HG03442 (cell line): ENCODE measurements around the gene CEP72.
"Not testable (repeated sequence)": the region's sequence is repeated elsewhere in the genome, so short reads cannot be mapped to it uniquely, and the experiment has no call there.

ENCODE experiments used
- ATAC-seq: cut with Tn5 transposase; IDR thresholded peaks from one replicate; pipeline ENCODE4 v1.9.1; 2021; ENCODE audit warnings: mild to moderate bottlenecking, moderate library complexity; ENCODE audit not compliant: unreplicated experiment

Gene CEP72

GRCh38 chr5:580436-580835 lies 31.7 kb upstream of the CEP72 start:
- ATAC-seq: no peak

- no peak for ATAC-seq
Observed at GRCh38 chr5:581266-581665, 30.9 kb upstream of the CEP72 start.

- no peak for ATAC-seq
Observed at GRCh38 chr5:581941-582340, 30.2 kb upstream of the CEP72 start.

- ATAC-seq: not testable (repeated sequence)
Observed at GRCh38 chr5:582445-582844, 29.7 kb upstream of the CEP72 start.

- no peak for ATAC-seq
Observed at GRCh38 chr5:582936-583635, 29.1 kb upstream of the CEP72 start.

GRCh38 chr5:583645-584044 lies 28.5 kb upstream of the CEP72 start:
- no peak for ATAC-seq

GRCh38 chr5:584216-584615 lies 27.9 kb upstream of the CEP72 start:
- ATAC-seq: no peak

- no peak for ATAC-seq
Observed at GRCh38 chr5:584846-585245, 27.3 kb upstream of the CEP72 start.

GRCh38 chr5:585556-585955 lies 26.6 kb upstream of the CEP72 start:
- no peak for ATAC-seq

- no peak for ATAC-seq
Observed at GRCh38 chr5:585962-586628, 26.0 kb upstream of the CEP72 start.

- no peak for ATAC-seq
Observed at GRCh38 chr5:586751-587285, 25.3 kb upstream of the CEP72 start.

- ATAC-seq: no peak
Observed at GRCh38 chr5:587403-587802, 24.7 kb upstream of the CEP72 start.

- no peak for ATAC-seq
Observed at GRCh38 chr5:588406-588995, 23.6 kb upstream of the CEP72 start.

- no peak for ATAC-seq
Observed at GRCh38 chr5:589173-589572, 23.0 kb upstream of the CEP72 start.

- ATAC-seq: no peak
Observed at GRCh38 chr5:589588-589987, 22.6 kb upstream of the CEP72 start.

GRCh38 chr5:590346-590745 lies 21.8 kb upstream of the CEP72 start:
- no peak for ATAC-seq

- no peak for ATAC-seq
Observed at GRCh38 chr5:591746-592145, 20.4 kb upstream of the CEP72 start.

- no peak for ATAC-seq
Observed at GRCh38 chr5:592158-592557, 20.0 kb upstream of the CEP72 start.

- ATAC-seq: no peak
Observed at GRCh38 chr5:593511-593910, 18.6 kb upstream of the CEP72 start.

GRCh38 chr5:594226-594860 lies 17.8 kb upstream of the CEP72 start:
- ATAC-seq: no peak

GRCh38 chr5:595285-595875 lies 16.8 kb upstream of the CEP72 start:
- ATAC-seq: no peak
